ENCODE data around the gene C16orf92.

The C16orf92 gene

GRCh38 chr16:30022887-30023286 is at the start of gene C16orf92:
Gene C16orf92 (plus strand): TSS chr16:30023198. CDS start chr16:30023341, 143 bp downstream.
- Histone ChIP-seq H3K27ac (ENCODE audit: low read depth, low read length, poor library complexity, severe bottlenecking) (no peak within 1 kb of the TSS), H3K9me2 (ENCODE audit: low read depth, low read length) (no peaks in the 10 kb centered on the region), H3K36me3 (ENCODE audit: insufficient read depth, low read length) (no peaks in the 10 kb centered on the region), H3K4me3 (ENCODE audit: low read depth, low read length, poor library complexity, severe bottlenecking) (no peak within 1 kb of the TSS), H2AFZ (ENCODE audit: low read length) (no peak within 1 kb of the TSS), H3K9me3 (ENCODE audit: low read length) (no peaks in the 10 kb centered on the region), H3K4me2 (ENCODE audit: low read length) (no peak within 1 kb of the TSS), H3K27me3 (ENCODE audit: insufficient read depth, low read length) (peaks cover 12% of the 10 kb centered on the region; the same call in 1 of the 2 replicates), H3K79me2 (ENCODE audit: insufficient read depth, low read length) (no peaks in the 10 kb centered on the region), H3K9ac (ENCODE audit: low read length) (no peak within 1 kb of the TSS), H4K20me1 (ENCODE audit: insufficient read depth, low read length) (no peaks in the 10 kb centered on the region), H3K4me1 (ENCODE audit: insufficient read depth, low read length, severe bottlenecking) (peaks cover 5% of the 10 kb centered on the region), H3F3A (ENCODE audit: insufficient read depth, low read length) (no peaks in the 10 kb centered on the region)
- no peak for TF ChIP-seq EZH2 (IDR thresholded peaks at IDR 0.05; ENCODE audit: borderline replicate concordance, low read length)
- no peak for TF ChIP-seq CTCF (IDR thresholded peaks at IDR 0.05; ENCODE audit: low read length)

- Histone ChIP-seq H2AFZ (ENCODE audit: low read length) (no peak within 1 kb of the TSS), H3K4me3 (ENCODE audit: low read depth, low read length, poor library complexity, severe bottlenecking) (peak within 1 kb of the TSS; percentile 85)
Measured at GRCh38 chr16:29973384-29974246, 49.4 kb upstream of the C16orf92 start, which contains the start of gene TAOK2. Gene TAOK2 (plus strand): TSS chr16:29973868. CDS start chr16:29977773, 3,905 bp downstream.

More at GRCh38 chr16:29973384-29974246, 49.4 kb upstream of the C16orf92 start, which contains the start of gene TAOK2:
- H3K36me3 ChIP-seq (ENCODE audit: insufficient read depth, low read length) = peaks cover 20% of the 10 kb centered on the region
- no peaks in the 10 kb centered on the region for H3K27me3 ChIP-seq (ENCODE audit: insufficient read depth, low read length)
- H3F3A ChIP-seq (ENCODE audit: insufficient read depth, low read length) = no peaks in the 10 kb centered on the region; the same call in 1 of the 2 replicates
- TF ChIP-seq EZH2 (IDR thresholded peaks at IDR 0.05; ENCODE audit: borderline replicate concordance, low read length) (no peak), CTCF (IDR thresholded peaks at IDR 0.05; ENCODE audit: low read length) (no peak)
- peaks cover 25% of the 10 kb centered on the region for H3K4me1 ChIP-seq (ENCODE audit: insufficient read depth, low read length, severe bottlenecking)
- H3K9me2 ChIP-seq (ENCODE audit: low read depth, low read length) = no peaks in the 10 kb centered on the region
- peaks cover 11% of the 10 kb centered on the region for H3K79me2 ChIP-seq (ENCODE audit: insufficient read depth, low read length)
- no peaks in the 10 kb centered on the region for H3K9me3 ChIP-seq (ENCODE audit: low read length)
- no peaks in the 10 kb centered on the region for H4K20me1 ChIP-seq (ENCODE audit: insufficient read depth, low read length)
- H3K4me2 ChIP-seq (ENCODE audit: low read length) = peak within 1 kb of the TSS; percentile 93
- peak within 1 kb of the TSS; percentile 46 for H3K27ac ChIP-seq (ENCODE audit: low read depth, low read length, poor library complexity, severe bottlenecking)
- peak within 1 kb of the TSS; percentile 95 for H3K9ac ChIP-seq (ENCODE audit: low read length)
